Mesodermal cell (in vitro differentiated cells): ENCODE results near the gene THOC6. TPM values are rescaled to one million over a fixed set of nuclear protein-coding genes. Genes with fewer than 3 reads are reported as not detected.
A peak's percentile ranks its signal among the peaks of the same experiment; 100 is the strongest.

Experiments used
- H3K27ac ChIP-seq: 2 replicates; pipeline ENCODE4 v1.7.0; 2013; ENCODE audit warnings: mild to moderate bottlenecking, low read depth, low read length, moderate library complexity; ENCODE audit not compliant: severe bottlenecking
- H3K36me3 ChIP-seq: 2 replicates; pipeline ENCODE4 v1.7.1; 2013; ENCODE audit warnings: mild to moderate bottlenecking, low read length, moderate library complexity; ENCODE audit not compliant: control insufficient read depth, insufficient read depth
- H3K4me1 ChIP-seq: one replicate; pipeline ENCODE4 v1.7.1; 2013; ENCODE audit warnings: mild to moderate bottlenecking, low read length; ENCODE audit not compliant: insufficient read depth, control insufficient read depth, poor library complexity, severe bottlenecking
- H3K4me3 ChIP-seq: 2 replicates; pipeline ENCODE4 v1.7.0; 2013; ENCODE audit warnings: low read length, control low read depth, mild to moderate bottlenecking; ENCODE audit not compliant: insufficient read depth, poor library complexity, severe bottlenecking; ENCODE audit errors: extremely low read depth
- H3K9me3 ChIP-seq: 2 replicates; pipeline ENCODE4 v1.7.1; 2013; ENCODE audit warnings: mild to moderate bottlenecking, low read length, moderate library complexity; ENCODE audit not compliant: control insufficient read depth
- WGBS, 2 experiments: methylation state at CpG; one replicate each; pipeline ENCODE4 v1.1.5; 2013; ENCODE audit warnings: missing lambda C conversion rate in 2 of 2; ENCODE audit not compliant: insufficient coverage in 2 of 2; 5-methylcytosine and 5-hydroxymethylcytosine counted together
- polyA plus RNA-seq, 2 experiments: library from polyadenylated mRNA; stranded (reverse); fragments of 50-300 nt; gene quantifications; one replicate each; pipeline ENCODE4 v1.2.3, GENCODE V29; 2013

THOC6 gene
- 35.8 TPM for polyA plus RNA-seq (2013, experiment 1 of 2)
- polyA plus RNA-seq (2013, experiment 2 of 2): 31.4 TPM

- H3K9me3 ChIP-seq: no peaks in the 10 kb centered on the region
- H3K27ac ChIP-seq: peak within 1 kb of the TSS; percentile 100
- peaks cover 36% of the 10 kb centered on the region for H3K36me3 ChIP-seq
- 1% methylated on average over 44 to 50 of the region's 69 CpGs for WGBS, 2 experiments
- H3K4me3 ChIP-seq: peak within 1 kb of the TSS; percentile 73
- peaks cover 22% of the 10 kb centered on the region for H3K4me1 ChIP-seq
Measured at GRCh38 chr16:3023669-3024478, at the start of gene THOC6, which contains the start of gene HCFC1R1. THOC6 (plus strand) TSS chr16:3024035; CDS start chr16:3024327, 292 bp downstream. HCFC1R1 (minus strand) TSS chr16:3023942; CDS start chr16:3023941, 1 bp downstream.

- H3K9me3 ChIP-seq: no peaks in the 10 kb centered on the region
- H3K4me1 ChIP-seq: no peaks in the 10 kb centered on the region
- H3K4me3 ChIP-seq: no peak overlapping the region
- 95% methylated on average over 13 to 15 of the region's 15 CpGs for whole genome bisulfite sequencing, 2 experiments
- H3K36me3 ChIP-seq: peaks cover 50% of the 10 kb centered on the region
- H3K27ac ChIP-seq: no peak overlapping the region
Measured at GRCh38 chr16:2974319-2975056, 49.3 kb upstream of the THOC6 start.

- 91 to 96% methylated on average over 26 to 28 of the region's 28 CpGs for WGBS, 2 experiments
- Histone ChIP-seq H3K36me3 (peaks cover 50% of the 10 kb centered on the region), H3K9me3 (no peaks in the 10 kb centered on the region)
Measured at GRCh38 chr16:2975161-2975795, 48.6 kb upstream of the THOC6 start.

GRCh38 chr16:2976201-2976600 is 47.6 kb upstream of the THOC6 start:
- H3K36me3 ChIP-seq: peaks cover 50% of the 10 kb centered on the region
- H3K9me3 ChIP-seq: no peaks in the 10 kb centered on the region
- 82 to 97% methylated on average over 1 to 7 of the region's 7 CpGs for WGBS, 2 experiments
- no peak overlapping the region for H3K4me3 ChIP-seq
- no peak overlapping the region for H3K27ac ChIP-seq
- H3K4me1 ChIP-seq: peaks cover 5% of the 10 kb centered on the region

More at GRCh38 chr16:2975161-2975795, 48.6 kb upstream of the THOC6 start:
- Histone ChIP-seq H3K4me1 (no peaks in the 10 kb centered on the region), H3K27ac (no peak overlapping the region), H3K4me3 (no peak overlapping the region)

GRCh38 chr16:2976673-2977072 is 47.2 kb upstream of the THOC6 start:
- H3K9me3 ChIP-seq: no peaks in the 10 kb centered on the region
- peaks cover 50% of the 10 kb centered on the region for H3K36me3 ChIP-seq
- no peak overlapping the region for H3K4me3 ChIP-seq
- no peak overlapping the region for H3K27ac ChIP-seq
- H3K4me1 ChIP-seq: peaks cover 9% of the 10 kb centered on the region
- WGBS, 2 experiments: 95 to 98% methylated on average over 11 to 12 of the region's 15 CpGs

- H3K36me3 ChIP-seq: peaks cover 47% of the 10 kb centered on the region
Measured at GRCh38 chr16:2977440-2977839, 46.4 kb upstream of the THOC6 start.

GRCh38 chr16:2979669-2980226 is 44.1 kb upstream of the THOC6 start:
- no peaks in the 10 kb centered on the region for H3K9me3 ChIP-seq
- no peak overlapping the region for H3K27ac ChIP-seq
- 9 to 10% methylated on average over 28 to 42 of the region's 43 CpGs for WGBS, 2 experiments
- peaks cover 14% of the 10 kb centered on the region for H3K4me1 ChIP-seq
- peak overlapping the region; percentile 72 for H3K4me3 ChIP-seq
- H3K36me3 ChIP-seq: peaks cover 27% of the 10 kb centered on the region

More at GRCh38 chr16:2977440-2977839, 46.4 kb upstream of the THOC6 start:
- 97 to 98% methylated on average over 4 to 6 of the region's 6 CpGs for WGBS, 2 experiments
- peaks cover 14% of the 10 kb centered on the region for H3K4me1 ChIP-seq
- H3K9me3 ChIP-seq: no peaks in the 10 kb centered on the region
- H3K27ac ChIP-seq: no peak overlapping the region
- H3K4me3 ChIP-seq: no peak overlapping the region

GRCh38 chr16:2980227-2981176 is 43.3 kb upstream of the THOC6 start, which contains the start of gene PKMYT1:
PKMYT1 (minus strand) TSS chr16:2980446; CDS start chr16:2979657, 789 bp downstream.
- 6% methylated on average over 77 to 83 of the region's 91 CpGs for WGBS, 2 experiments
- H3K4me3 ChIP-seq: peak within 1 kb of the TSS; percentile 72

GRCh38 chr16:2981177-2981898 is 42.5 kb upstream of the THOC6 start:
- H3K4me1 ChIP-seq: peaks cover 14% of the 10 kb centered on the region
- peak overlapping the region; percentile 72 for H3K4me3 ChIP-seq
- H3K27ac ChIP-seq: peak overlapping the region; percentile 72
- H3K9me3 ChIP-seq: no peaks in the 10 kb centered on the region
- peaks cover 15% of the 10 kb centered on the region for H3K36me3 ChIP-seq
- 32 to 33% methylated on average over 23 to 24 of the region's 33 CpGs for WGBS, 2 experiments

More at GRCh38 chr16:2980227-2981176, 43.3 kb upstream of the THOC6 start, which contains the start of gene PKMYT1:
- Histone ChIP-seq H3K9me3 (no peaks in the 10 kb centered on the region), H3K4me1 (peaks cover 14% of the 10 kb centered on the region), H3K27ac (peak within 1 kb of the TSS; percentile 72), H3K36me3 (peaks cover 23% of the 10 kb centered on the region)
